Astrocyte of the cerebellum (primary cell): ENCODE data around the gene CDH16.

Experiments used
- DNase-seq: peaks from one replicate; pipeline ENCODE4 v3.0.0-alpha.2; 2011; ENCODE audit warnings: low read depth
- H3K4me3 ChIP-seq: 2 replicates; pipeline ENCODE4 v1.5.1; 2011; ENCODE audit warnings: mild to moderate bottlenecking, low read depth, low read length, moderate library complexity
- CTCF ChIP-seq: IDR thresholded peaks from 2 replicates; pipeline ENCODE4 v1.5.1; 2012; ENCODE audit warnings: low read length, low read depth, moderate library complexity, mild to moderate bottlenecking; ENCODE audit errors: missing control alignments
- in situ Hi-C: cut with HindIII; loops from 2 replicates; pipeline ENCODE4 v1.10.0; 2017; ENCODE audit warnings: low sequenced_read_pairs

CDH16 gene

GRCh38 chr16:66917741-66918140 is 944 bp downstream of the CDH16 start:
- no peak for DNase-seq
- in situ Hi-C loops: no loop called here
- no peak overlapping the region for H3K4me3 ChIP-seq
- TF ChIP-seq CTCF: no peak

- TF ChIP-seq CTCF: no peak
- no peak overlapping the region for H3K4me3 ChIP-seq
These were observed 2.2 kb downstream of the CDH16 start for GRCh38 chr16:66916518-66916917.

DNA sequence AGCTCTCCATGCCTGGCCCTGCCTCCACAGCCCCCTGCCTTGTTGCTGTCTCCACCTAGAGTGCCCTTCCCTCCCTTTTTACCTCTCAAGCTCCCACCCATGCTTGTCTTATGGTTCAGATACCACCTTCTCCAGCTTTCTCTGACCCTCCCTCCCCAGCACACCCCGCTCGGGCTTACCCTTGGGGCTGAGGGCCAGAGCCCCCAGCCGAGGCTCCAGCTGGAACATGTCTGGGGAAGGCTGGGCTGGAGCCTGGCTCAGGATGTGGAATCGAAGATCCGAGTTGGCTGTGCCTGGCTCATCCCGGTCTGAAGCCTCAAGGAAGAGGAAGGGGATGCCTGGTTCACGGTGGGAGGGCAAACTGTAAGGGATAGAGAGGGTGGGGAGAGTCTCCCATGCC is 3.6 kb downstream of the CDH16 start:
- no peak for TF ChIP-seq CTCF
- DNase-seq: no peak
- H3K4me3 ChIP-seq: no peak overlapping the region
- in situ Hi-C loops: no loop called here

More at GRCh38 chr16:66916518-66916917, 2.2 kb downstream of the CDH16 start:
- DNase-seq: no peak
- in situ Hi-C loops: no loop called here

DNA sequence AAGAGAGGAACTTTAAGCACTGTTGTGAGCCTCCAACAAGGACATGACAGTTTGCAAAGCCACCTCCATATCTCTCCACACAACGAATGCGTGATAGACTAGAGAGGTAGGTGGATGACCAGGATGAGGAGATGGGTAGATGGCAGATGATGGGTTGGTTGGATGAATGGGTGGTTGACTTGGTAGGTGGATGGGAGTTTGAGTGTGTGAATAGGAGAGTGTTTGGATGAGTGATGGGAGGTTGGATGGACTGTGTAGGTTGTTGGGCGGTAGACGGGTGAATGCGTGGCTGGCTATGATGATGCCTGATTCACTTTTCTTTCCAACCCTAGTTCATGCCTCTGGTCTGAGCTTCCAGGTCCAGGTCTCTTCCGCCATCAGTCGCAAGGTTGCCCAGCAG is 4.1 kb downstream of the CDH16 start:
- H3K4me3 ChIP-seq: no peak overlapping the region
- in situ Hi-C loops: no loop called here
- TF ChIP-seq CTCF: no peak
- no peak for DNase-seq

- no peak for TF ChIP-seq CTCF
- in situ Hi-C loops: no loop called here
- no peak overlapping the region for H3K4me3 ChIP-seq
- no peak for DNase-seq
These were observed 5.0 kb downstream of the CDH16 start for GRCh38 chr16:66913711-66914110.

GRCh38 chr16:66913081-66913480 is 5.6 kb downstream of the CDH16 start:
- no peak overlapping the region for H3K4me3 ChIP-seq
- TF ChIP-seq CTCF: no peak
- no peak for DNase-seq
- in situ Hi-C loops: no loop called here

DNA sequence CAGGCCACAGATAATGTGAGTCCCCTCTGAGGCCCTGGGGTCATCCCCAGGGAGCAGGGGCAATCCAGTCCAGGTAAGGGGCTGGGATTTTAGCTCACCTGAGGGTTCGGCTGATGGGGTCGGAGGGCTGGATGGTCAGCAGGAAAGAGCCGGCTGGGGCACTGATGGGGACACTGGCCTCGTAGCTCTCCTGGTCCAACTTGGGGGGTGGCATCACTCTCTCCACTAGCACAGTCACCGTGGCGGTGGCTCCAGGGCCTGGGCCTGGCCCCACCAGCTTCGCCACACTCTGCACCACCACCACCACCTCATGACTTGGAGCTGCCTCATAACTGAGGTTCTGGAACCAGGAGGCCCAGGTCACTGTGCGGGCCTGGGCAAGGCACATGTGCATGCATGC is 6.9 kb downstream of the CDH16 start:
- in situ Hi-C loops: no loop called here
- H3K4me3 ChIP-seq: no peak overlapping the region
- TF ChIP-seq CTCF: no peak
- no peak for DNase-seq
